Keratinocyte (primary cell): ENCODE measurements around the gene TBC1D8. TPM values are rescaled to one million over a fixed set of nuclear protein-coding genes. Genes with fewer than 3 reads are reported as not detected.

Experiments used
- DNase-seq: peaks from one replicate; pipeline ENCODE4 v3.0.0-alpha.2; 2011; ENCODE audit warnings: low read depth, missing footprints, low spot score
- FAIRE-seq: peaks from 2 replicates; lab custom pipeline; 2011; peaks lifted over from hg19 to GRCh38; lab: Jason Lieb, UNC
- H2AFZ ChIP-seq: 2 replicates; pipeline ENCODE4 v1.6.0; 2012; ENCODE audit warnings: low read length, control low read depth, inconsistent platforms; ENCODE audit not compliant: control insufficient read depth
- H3K27ac ChIP-seq: 2 replicates; pipeline ENCODE4 v1.5.1; 2011; ENCODE audit warnings: low read length; ENCODE audit not compliant: control insufficient read depth, insufficient read depth
- H3K27me3 ChIP-seq: 3 replicates; pipeline ENCODE4 v1.6.0; 2011; ENCODE audit warnings: low read length; ENCODE audit not compliant: control insufficient read depth, insufficient read depth; ENCODE audit errors: extremely low read depth
- H3K36me3 ChIP-seq, 2 experiments: 2 replicates in 1 of 2; 3 replicates in 1 of 2; pipeline ENCODE4 v1.5.1; 2011; ENCODE audit warnings: low read length in 2 of 2, mild to moderate bottlenecking in 1 of 2; ENCODE audit not compliant: control insufficient read depth in 2 of 2, insufficient read depth in 2 of 2; ENCODE audit errors: extremely low read depth in 1 of 2
- H3K4me1 ChIP-seq: 3 replicates; pipeline ENCODE4 v1.5.1; 2011; ENCODE audit warnings: low read length; ENCODE audit not compliant: control insufficient read depth, insufficient read depth; ENCODE audit errors: extremely low read depth
- H3K4me2 ChIP-seq: 3 replicates; pipeline ENCODE4 v1.6.0; 2011; ENCODE audit warnings: low read depth, low read length; ENCODE audit not compliant: control insufficient read depth, insufficient read depth; ENCODE audit errors: extremely low read depth
- H3K4me3 ChIP-seq, 3 experiments: fragments of 200-600 bp in 1 of 3; sonication (generic) in 1 of 3; 2 replicates in 2 of 3; 3 replicates in 1 of 3; pipeline ENCODE4 v1.5.1; 2011 to 2016; ENCODE audit warnings: low read length in 3 of 3, mild to moderate bottlenecking in 3 of 3, control low read depth in 2 of 3, inconsistent platforms in 1 of 3, low read depth in 1 of 3, mixed read lengths in 1 of 3, mixed run types in 1 of 3, moderate library complexity in 1 of 3; ENCODE audit not compliant: control insufficient read depth in 2 of 3, insufficient read depth in 2 of 3; ENCODE audit errors: extremely low read depth in 1 of 3
- H3K79me2 ChIP-seq: 2 replicates; pipeline ENCODE4 v1.6.0; 2012; ENCODE audit warnings: low read length; ENCODE audit not compliant: control insufficient read depth, insufficient read depth
- H3K9ac ChIP-seq: 3 replicates; pipeline ENCODE4 v1.6.0; 2011; ENCODE audit warnings: low read length; ENCODE audit not compliant: control insufficient read depth, insufficient read depth; ENCODE audit errors: extremely low read depth
- H3K9me1 ChIP-seq: 3 replicates; pipeline ENCODE4 v1.6.0; 2011; ENCODE audit warnings: low read length; ENCODE audit not compliant: control insufficient read depth, insufficient read depth; ENCODE audit errors: extremely low read depth
- H3K9me3 ChIP-seq: 2 replicates; pipeline ENCODE4 v1.5.1; 2012; ENCODE audit warnings: low read depth, low read length; ENCODE audit not compliant: control insufficient read depth
- H4K20me1 ChIP-seq: 3 replicates; pipeline ENCODE4 v1.6.0; 2011; ENCODE audit warnings: low read length; ENCODE audit not compliant: control insufficient read depth, insufficient read depth; ENCODE audit errors: extremely low read depth
- CTCF ChIP-seq, 3 experiments: IDR thresholded peaks in 1 of 3; conservative IDR thresholded peaks in 1 of 3; optimal IDR thresholded peaks in 1 of 3; 2 replicates in 2 of 3; 3 replicates in 1 of 3; pipeline versions ENCODE3 to v1.5.1; 2011; ENCODE audit warnings: low read length in 3 of 3, mild to moderate bottlenecking in 3 of 3, moderate library complexity in 2 of 3, control low read depth in 1 of 3, inconsistent platforms in 1 of 3; ENCODE audit not compliant: insufficient read depth in 2 of 3; ENCODE audit errors: extremely low read depth in 1 of 3
- EZH2 ChIP-seq: IDR thresholded peaks from one replicate; pipeline ENCODE4 v1.6.1; 2012; ENCODE audit warnings: inconsistent platforms, mild to moderate bottlenecking, low read length, moderate library complexity
- dilution Hi-C: fragments of 300-500 bp; cut with MboI; formaldehyde crosslinking; loops from one replicate; pipeline ENCODE4 v1.7.0; 2020; ENCODE audit warnings: low sequenced_read_pairs; ENCODE audit not compliant: extremely low pct_ligation_motif_present
- polyA plus RNA-seq, 5 experiments: library from polyadenylated mRNA; depleted of rRNA in 3 of 5; stranded (reverse) in 3 of 5; stranded (forward) in 1 of 5; unstranded in 1 of 5; fragments of >200 nt; gene quantifications; 1 replicate in 1 of 5; 2 replicates in 3 of 5; 3 replicates in 1 of 5; pipeline versions ENCODE4 v1.2.1 to v1.2.3, GENCODE V29; 2011 to 2012; ENCODE audit warnings: missing spikeins in 2 of 5, low read depth in 1 of 5, low replicate concordance in 1 of 5

The TBC1D8 gene
- polyA plus RNA-seq, 1 donor (not counting 4 experiments of a cell fraction or from before 2014, with no cell fraction given) = 13.8 TPM

DNA sequence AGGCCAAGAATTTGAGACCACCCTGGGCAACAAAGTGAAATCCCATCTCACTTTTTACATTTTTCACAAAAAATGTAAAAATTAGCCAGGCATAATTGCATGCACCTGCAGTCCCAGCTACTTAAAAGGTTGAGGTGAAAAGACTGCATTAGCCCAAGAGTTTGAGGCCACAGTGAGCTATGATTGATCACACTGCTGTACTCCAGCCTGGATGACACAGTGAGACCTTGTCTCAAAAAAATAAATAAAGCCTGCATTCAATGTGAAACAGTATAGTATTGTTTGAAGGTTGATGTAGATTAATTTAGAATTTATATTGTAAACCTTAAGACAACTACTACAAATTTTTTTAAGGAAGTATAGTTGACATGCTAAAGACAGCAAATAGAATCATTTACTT, 53.5 kb downstream of the TBC1D8 start:
- dilution Hi-C loops = no loop called here
- FAIRE-seq = no peak
- Histone ChIP-seq H2AFZ (no peak overlapping the region), H3K4me2 (no peak overlapping the region), H3K27ac (no peak overlapping the region), H3K4me3 (no peak overlapping the region), H3K9me3 (no peaks in the 10 kb centered on the region), H3K4me1 (no peaks in the 10 kb centered on the region), H4K20me1 (no peaks in the 10 kb centered on the region), H3K36me3 (no peaks in the 10 kb centered on the region), H3K27me3 (no peaks in the 10 kb centered on the region), H3K79me2 (peaks cover 41% of the 10 kb centered on the region), H3K9ac (no peak overlapping the region), H3K9me1 (no peaks in the 10 kb centered on the region)
- TF ChIP-seq CTCF (optimal IDR thresholded peaks at IDR 0.05 in 1 of 3, IDR thresholded peaks at IDR 0.05 in 1 of 3, conservative IDR thresholded peaks at IDR 0.05 in 1 of 3; ENCODE audit: extremely low read depth in 1 of 3, insufficient read depth in 2 of 3, low read length in 3 of 3) (no peak), EZH2 (no peak)
- DNase-seq = no peak

GRCh38 chr2:101096619-101097142, 54.5 kb downstream of the TBC1D8 start:
- Histone ChIP-seq H3K4me2 (no peak overlapping the region), H3K9me1 (no peaks in the 10 kb centered on the region), H3K9ac (no peak overlapping the region), H3K79me2 (peaks cover 36% of the 10 kb centered on the region), H3K4me3 (no peak overlapping the region), H3K4me1 (no peaks in the 10 kb centered on the region), H4K20me1 (no peaks in the 10 kb centered on the region), H3K27ac (no peak overlapping the region), H3K9me3 (no peaks in the 10 kb centered on the region), H2AFZ (no peak overlapping the region), H3K36me3 (no peaks in the 10 kb centered on the region), H3K27me3 (no peaks in the 10 kb centered on the region)
- no peak for DNase-seq
- FAIRE-seq = no peak
- TF ChIP-seq EZH2 (no peak), CTCF (optimal IDR thresholded peaks at IDR 0.05 in 1 of 3, IDR thresholded peaks at IDR 0.05 in 1 of 3, conservative IDR thresholded peaks at IDR 0.05 in 1 of 3; ENCODE audit: extremely low read depth in 1 of 3, insufficient read depth in 2 of 3, low read length in 3 of 3) (no peak)
- dilution Hi-C loops = no loop called here
